Natural killer cell (primary cell): ENCODE results near the gene ACSL1. TPM values are rescaled to one million over a fixed set of nuclear protein-coding genes. Genes with fewer than 3 reads are reported as not detected.

Experiments
- ATAC-seq, 3 donors: fragments of 150-1000 bp in 2 of 3; fragments of 200-7000 bp in 1 of 3; cut with Tn5 transposase; 1 replicate in 1 of 3; 2 replicates in 2 of 3; pipeline ENCODE4 v1.10.0; 2021; ENCODE audit warnings: mild to moderate bottlenecking in 2 of 3, moderate library complexity in 2 of 3
- DNase-seq, 2 donors: peaks; one replicate each; pipeline versions ENCODE4 v3.0.0 to v3.0.0-alpha.2; 2013 to 2021; ENCODE audit warnings: mixed read lengths in 1 of 2
- H3K27ac ChIP-seq: one replicate; pipeline ENCODE4 v1.5.1; 2013; ENCODE audit warnings: mild to moderate bottlenecking, low read length
- H3K27me3 ChIP-seq: one replicate; pipeline ENCODE4 v1.6.1; 2013; ENCODE audit warnings: low read length; ENCODE audit not compliant: control insufficient read depth, insufficient read depth
- H3K36me3 ChIP-seq: one replicate; pipeline ENCODE4 v1.6.1; 2013; ENCODE audit warnings: low read length; ENCODE audit not compliant: control insufficient read depth, insufficient read depth
- H3K4me1 ChIP-seq: one replicate; pipeline ENCODE4 v1.6.1; 2013; ENCODE audit warnings: low read length; ENCODE audit not compliant: control insufficient read depth, insufficient read depth
- H3K4me3 ChIP-seq: one replicate; pipeline ENCODE4 v1.5.1; 2013; ENCODE audit warnings: low read length
- H3K9me3 ChIP-seq: one replicate; pipeline ENCODE4 v1.6.1; 2013; ENCODE audit warnings: low read length; ENCODE audit not compliant: control insufficient read depth, insufficient read depth
- H3K27ac Mint-ChIP-seq, 2 donors: one replicate each; pipeline ENCODE4 v1.8.0; 2022; ENCODE audit warnings: mild to moderate bottlenecking in 2 of 2, mixed read lengths in 2 of 2, moderate library complexity in 1 of 2
- H3K27me3 Mint-ChIP-seq, 2 donors: one replicate each; pipeline ENCODE4 v1.8.0; 2022; ENCODE audit warnings: low read depth in 2 of 2, mixed read lengths in 2 of 2
- H3K36me3 Mint-ChIP-seq: one replicate; pipeline ENCODE4 v1.8.0; 2022; ENCODE audit warnings: mixed read lengths
- H3K4me1 Mint-ChIP-seq, 2 donors: one replicate each; pipeline ENCODE4 v1.8.0; 2022; ENCODE audit warnings: mixed read lengths in 2 of 2
- H3K4me3 Mint-ChIP-seq: one replicate; pipeline ENCODE4 v1.8.0; 2022; ENCODE audit warnings: mild to moderate bottlenecking, moderate library complexity, mixed read lengths
- H3K9me3 Mint-ChIP-seq, 2 donors: one replicate each; pipeline ENCODE4 v1.8.0; 2022; ENCODE audit warnings: mixed read lengths in 2 of 2
- WGBS: methylation state at CpG from one replicate; pipeline ENCODE4 v1.1.7; 2013; ENCODE audit warnings: missing lambda C conversion rate; ENCODE audit not compliant: insufficient coverage; 5-methylcytosine and 5-hydroxymethylcytosine counted together
- intact Hi-C: fragments of 100-400 bp; cut with micrococcal nuclease; formaldehyde crosslinking; loops from one replicate; pipeline ENCODE4 v1.14.2; 2022
- total RNA-seq, 4 donors: library from RNA; stranded (reverse); fragments of 120-200 nt in 1 of 4; gene quantifications; one replicate each; pipeline versions ENCODE4 v1.2.3 to v1.2.4, GENCODE V29; 2013 to 2022
- TF ChIP-seq, protein P1 (sequence below): fragments of 200-600 bp; IDR thresholded peaks from one replicate; pipeline ENCODE4 v1.8.0; 2022; ENCODE audit warnings: antibody characterized with exemption

Gene ACSL1
- total RNA-seq, 3 donors from 2014 or later (not counting 1 experiment from before 2014, with no cell fraction given) = 13.2 to 43.1 (median 13.3) TPM

DNA sequence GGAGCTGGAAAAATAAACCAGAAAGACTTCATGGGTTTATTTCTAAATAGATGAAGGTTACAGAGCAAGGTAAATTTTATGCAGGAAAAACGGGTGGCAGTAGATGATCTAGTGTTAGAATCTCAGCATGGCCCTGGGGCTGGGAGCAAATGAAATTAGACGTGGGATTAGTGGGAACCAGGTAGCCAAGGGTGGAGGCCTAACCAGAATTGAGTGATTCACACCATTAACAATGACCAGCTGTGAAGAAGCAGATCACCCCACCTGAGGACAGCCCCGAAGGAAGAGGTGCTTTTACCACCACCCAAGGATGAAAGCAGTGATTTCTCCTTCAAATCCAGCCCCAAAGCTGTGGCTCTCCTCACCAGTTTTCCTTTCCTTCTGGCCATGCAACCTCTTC, 20.8 kb upstream of the ACSL1 start:
- 86% methylated on average over 3 of the region's 3 CpGs for WGBS
- Mint-ChIP-seq H3K27ac (no peak overlapping the region), H3K27me3 (peaks cover 12 to 27% of the 10 kb centered on the region in 2 donors), H3K9me3 (no peaks in the 10 kb centered on the region), H3K4me3 (no peak overlapping the region), H3K36me3 (no peaks in the 10 kb centered on the region), H3K4me1 (no peaks in the 10 kb centered on the region)
- H3K36me3 ChIP-seq = no peaks in the 10 kb centered on the region
- ATAC-seq = no peak
- DNase-seq = no peak
- H3K4me1 ChIP-seq = peaks cover 3% of the 10 kb centered on the region
- H3K27ac ChIP-seq = no peak overlapping the region
- TF ChIP-seq, protein P1, sequence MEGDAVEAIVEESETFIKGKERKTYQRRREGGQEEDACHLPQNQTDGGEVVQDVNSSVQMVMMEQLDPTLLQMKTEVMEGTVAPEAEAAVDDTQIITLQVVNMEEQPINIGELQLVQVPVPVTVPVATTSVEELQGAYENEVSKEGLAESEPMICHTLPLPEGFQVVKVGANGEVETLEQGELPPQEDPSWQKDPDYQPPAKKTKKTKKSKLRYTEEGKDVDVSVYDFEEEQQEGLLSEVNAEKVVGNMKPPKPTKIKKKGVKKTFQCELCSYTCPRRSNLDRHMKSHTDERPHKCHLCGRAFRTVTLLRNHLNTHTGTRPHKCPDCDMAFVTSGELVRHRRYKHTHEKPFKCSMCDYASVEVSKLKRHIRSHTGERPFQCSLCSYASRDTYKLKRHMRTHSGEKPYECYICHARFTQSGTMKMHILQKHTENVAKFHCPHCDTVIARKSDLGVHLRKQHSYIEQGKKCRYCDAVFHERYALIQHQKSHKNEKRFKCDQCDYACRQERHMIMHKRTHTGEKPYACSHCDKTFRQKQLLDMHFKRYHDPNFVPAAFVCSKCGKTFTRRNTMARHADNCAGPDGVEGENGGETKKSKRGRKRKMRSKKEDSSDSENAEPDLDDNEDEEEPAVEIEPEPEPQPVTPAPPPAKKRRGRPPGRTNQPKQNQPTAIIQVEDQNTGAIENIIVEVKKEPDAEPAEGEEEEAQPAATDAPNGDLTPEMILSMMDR = no peak
- no peaks in the 10 kb centered on the region for H3K9me3 ChIP-seq
- intact Hi-C loops = no loop called here
- no peaks in the 10 kb centered on the region for H3K27me3 ChIP-seq
- no peak overlapping the region for H3K4me3 ChIP-seq

DNA sequence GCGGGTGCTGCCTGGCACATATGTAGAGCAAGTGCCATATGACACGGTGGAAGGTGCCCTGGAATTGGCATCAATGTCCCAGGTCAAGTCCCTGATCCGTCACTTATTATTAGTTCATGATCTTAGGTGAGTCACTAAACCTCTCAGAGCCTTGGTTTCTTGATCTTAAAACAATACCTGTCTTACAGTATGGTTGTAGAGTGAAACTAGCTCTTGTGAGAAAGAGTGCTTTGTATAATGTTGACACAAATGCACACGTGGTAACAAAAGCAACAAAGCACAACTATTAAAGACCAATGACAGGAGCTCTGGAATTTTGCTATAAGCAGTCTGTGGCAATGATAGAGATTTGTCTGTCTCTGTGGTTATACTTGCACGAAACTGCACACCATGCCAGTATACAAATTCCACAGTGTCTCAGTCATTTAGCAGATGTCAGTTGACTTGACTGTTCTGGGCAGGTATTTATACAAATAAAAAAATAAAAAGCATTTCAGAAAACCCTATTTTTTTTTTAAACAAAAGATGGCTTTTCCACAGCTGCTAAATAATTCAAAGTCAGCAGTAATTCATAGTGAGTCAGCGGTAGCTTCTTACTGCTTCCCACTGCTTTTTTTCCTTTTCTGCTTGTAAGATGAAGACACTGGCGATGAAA, 19.7 kb upstream of the ACSL1 start:
- H3K27ac ChIP-seq = no peak overlapping the region
- DNase-seq = no peak
- intact Hi-C loops = no loop called here
- Mint-ChIP-seq H3K9me3 (no peaks in the 10 kb centered on the region), H3K27me3 (peaks cover 19 to 38% of the 10 kb centered on the region in 2 donors), H3K4me3 (no peak overlapping the region), H3K27ac (no peak overlapping the region), H3K4me1 (no peaks in the 10 kb centered on the region), H3K36me3 (no peaks in the 10 kb centered on the region)
- H3K4me3 ChIP-seq = no peak overlapping the region
- H3K9me3 ChIP-seq = no peaks in the 10 kb centered on the region
- TF ChIP-seq, protein P1 = no peak
- no peak for ATAC-seq
- WGBS = 90% methylated on average over 6 of the region's 7 CpGs
- no peaks in the 10 kb centered on the region for H3K36me3 ChIP-seq
- no peaks in the 10 kb centered on the region for H3K27me3 ChIP-seq
- H3K4me1 ChIP-seq = peaks cover 3% of the 10 kb centered on the region

DNA sequence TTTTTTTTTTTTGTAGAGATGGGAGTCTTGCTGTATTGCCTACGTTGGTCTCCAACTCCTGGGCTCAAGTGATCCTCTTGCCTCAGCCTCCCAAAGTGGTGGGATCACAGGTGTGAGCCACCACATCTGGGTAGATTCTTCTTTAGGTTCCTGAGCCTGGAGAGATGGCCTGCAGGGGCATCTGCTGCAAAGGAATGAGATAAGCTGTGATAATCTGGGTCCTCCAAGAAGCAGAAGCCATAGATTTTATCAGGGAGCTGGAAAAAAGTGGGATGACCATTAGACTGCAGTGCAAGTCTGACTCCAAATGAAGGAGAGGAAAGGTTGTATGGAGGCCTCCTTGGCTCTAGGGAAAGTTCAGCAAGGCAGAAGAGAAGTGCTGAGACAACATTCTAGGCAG, 19.0 kb upstream of the ACSL1 start:
- TF ChIP-seq, protein P1 = no peak
- ATAC-seq (no peak), DNase-seq (no peak)
- Histone ChIP-seq H3K4me1 (no peaks in the 10 kb centered on the region), H3K9me3 (no peaks in the 10 kb centered on the region), H3K36me3 (no peaks in the 10 kb centered on the region), H3K27ac (no peak overlapping the region), H3K4me3 (no peak overlapping the region), H3K27me3 (no peaks in the 10 kb centered on the region)
- Mint-ChIP-seq H3K9me3 (no peaks in the 10 kb centered on the region), H3K4me3 (no peak overlapping the region), H3K27ac (no peak overlapping the region), H3K4me1 (no peaks in the 10 kb centered on the region), H3K36me3 (no peaks in the 10 kb centered on the region), H3K27me3 (peaks cover 19 to 39% of the 10 kb centered on the region in 2 donors)
- intact Hi-C loops = no loop called here
- 100% methylated on average over 1 of the region's 1 CpG for WGBS
